A673 (cell line): ENCODE measurements around the gene CACNB1. TPM values are rescaled to one million over a fixed set of nuclear protein-coding genes. Genes with fewer than 3 reads are reported as not detected.

Source experiments
- Bru-seq: library from RNA; stranded (reverse); fragments of 400-500 nt; gene quantifications from one replicate; lab custom pipeline; 2021; lab: Mats Ljungman, UMichigan
- BruChase-seq, 2 experiments: library from RNA; stranded (reverse); fragments of 400-500 nt; gene quantifications; one replicate each; lab custom pipeline; 2021; lab: Mats Ljungman, UMichigan
- BruUV-seq: library from RNA; stranded (reverse); fragments of 400-500 nt; replicated peaks from 2 replicates; lab custom pipeline; 2021; lab: Mats Ljungman, UMichigan
- CTCF ChIA-PET: fragments of 300-600 bp; sonication (Branson Sonifier 250); formaldehyde crosslinking; loops from one replicate; lab custom pipeline; 2022; ENCODE audit warnings: antibody characterized with exemption; lab: Charles Lee
- POLR2A ChIA-PET: fragments of 300-600 bp; sonication (Branson Sonifier 250); formaldehyde crosslinking; loops from one replicate; lab custom pipeline; 2022; ENCODE audit warnings: antibody characterized with exemption; ENCODE audit not compliant: low non-redundant PET; lab: Charles Lee
- DNase-seq: peaks from one replicate; pipeline ENCODE4 v3.0.0-alpha.2; 2015; ENCODE audit warnings: low spot score
- H3K27ac ChIP-seq: fragments of 200-600 bp; sonication (generic); 2 replicates; pipeline ENCODE4 v1.5.1; 2016; ENCODE audit warnings: mixed run types, low read depth, mild to moderate bottlenecking, mixed read lengths, antibody characterized with exemption, low read length; ENCODE audit not compliant: poor library complexity, severe bottlenecking
- H3K27me3 ChIP-seq: fragments of 200-600 bp; sonication (generic); replicated peaks from 2 replicates; pipeline ENCODE4 v1.6.1; 2017; ENCODE audit warnings: mixed run types, low read depth, mild to moderate bottlenecking, mixed read lengths, antibody characterized with exemption, low read length; ENCODE audit not compliant: insufficient read depth, poor library complexity
- H3K36me3 ChIP-seq: fragments of 200-600 bp; sonication (generic); 2 replicates; pipeline ENCODE4 v1.6.1; 2016; ENCODE audit warnings: mixed run types, mild to moderate bottlenecking, mixed read lengths, antibody characterized with exemption, low read length; ENCODE audit not compliant: insufficient read depth, poor library complexity, severe bottlenecking
- H3K4me1 ChIP-seq: fragments of 200-600 bp; sonication (generic); 2 replicates; pipeline ENCODE4 v1.6.1; 2017; ENCODE audit warnings: mixed run types, mild to moderate bottlenecking, mixed read lengths, antibody characterized with exemption, low read length; ENCODE audit not compliant: insufficient read depth, poor library complexity, severe bottlenecking
- H3K4me3 ChIP-seq: fragments of 200-600 bp; sonication (generic); 2 replicates; pipeline ENCODE4 v1.5.1; 2016; ENCODE audit warnings: low read depth, mixed run types, mild to moderate bottlenecking, mixed read lengths, low read length; ENCODE audit not compliant: poor library complexity, severe bottlenecking
- H3K9me3 ChIP-seq: fragments of 200-600 bp; sonication (generic); 2 replicates; pipeline ENCODE4 v1.6.1; 2016; ENCODE audit warnings: mixed run types, low read depth, mild to moderate bottlenecking, mixed read lengths, antibody characterized with exemption, low read length; ENCODE audit not compliant: poor library complexity, severe bottlenecking
- EZH2 ChIP-seq: fragments of 200-600 bp; sonication (generic); IDR thresholded peaks from 2 replicates; pipeline ENCODE4 v1.6.1; 2017; ENCODE audit warnings: borderline replicate concordance, low read depth, mild to moderate bottlenecking, mixed read lengths, antibody characterized with exemption, low read length; ENCODE audit not compliant: poor library complexity, severe bottlenecking
- intact Hi-C: fragments of 100-400 bp; cut with micrococcal nuclease; formaldehyde crosslinking; loops from one replicate; pipeline ENCODE4 v1.10.0; 2022; ENCODE audit not compliant: unreplicated experiment
- long read RNA-seq: library from polyadenylated mRNA; stranded (forward); transcript quantifications from one replicate; pipeline ENCODE4 v2.0.0, GENCODE V29; 2022
- total RNA-seq: library from RNA; stranded (reverse); gene quantifications from 2 replicates; pipeline ENCODE4 v1.2.3, GENCODE V29; 2021
- TF ChIP-seq, protein P1 (sequence below): fragments of 300-800, 200-600 bp; sonication (generic); conservative IDR thresholded peaks from 2 replicates; pipeline ENCODE4 v1.5.1; 2017; ENCODE audit warnings: low read depth, mild to moderate bottlenecking, antibody characterized with exemption, low read length, moderate library complexity, mixed read lengths

The CACNB1 gene
- total RNA-seq (8.0 and 10.4 TPM in 2 replicates), Bru-seq, nascent RNA (percentile 41 among the genes with signal in this experiment), BruChase-seq, experiment 1, labeled RNA remaining after a 2-hour chase (percentile 53 among the genes with signal in this experiment), BruChase-seq, experiment 2, labeled RNA remaining after a 6-hour chase (percentile 49 among the genes with signal in this experiment)
- long read RNA-seq, partial matches to known transcripts = 1 of 6 reads
- long read RNA-seq, other reads (novel, unspliced or antisense) = 1 of 6 reads

DNA sequence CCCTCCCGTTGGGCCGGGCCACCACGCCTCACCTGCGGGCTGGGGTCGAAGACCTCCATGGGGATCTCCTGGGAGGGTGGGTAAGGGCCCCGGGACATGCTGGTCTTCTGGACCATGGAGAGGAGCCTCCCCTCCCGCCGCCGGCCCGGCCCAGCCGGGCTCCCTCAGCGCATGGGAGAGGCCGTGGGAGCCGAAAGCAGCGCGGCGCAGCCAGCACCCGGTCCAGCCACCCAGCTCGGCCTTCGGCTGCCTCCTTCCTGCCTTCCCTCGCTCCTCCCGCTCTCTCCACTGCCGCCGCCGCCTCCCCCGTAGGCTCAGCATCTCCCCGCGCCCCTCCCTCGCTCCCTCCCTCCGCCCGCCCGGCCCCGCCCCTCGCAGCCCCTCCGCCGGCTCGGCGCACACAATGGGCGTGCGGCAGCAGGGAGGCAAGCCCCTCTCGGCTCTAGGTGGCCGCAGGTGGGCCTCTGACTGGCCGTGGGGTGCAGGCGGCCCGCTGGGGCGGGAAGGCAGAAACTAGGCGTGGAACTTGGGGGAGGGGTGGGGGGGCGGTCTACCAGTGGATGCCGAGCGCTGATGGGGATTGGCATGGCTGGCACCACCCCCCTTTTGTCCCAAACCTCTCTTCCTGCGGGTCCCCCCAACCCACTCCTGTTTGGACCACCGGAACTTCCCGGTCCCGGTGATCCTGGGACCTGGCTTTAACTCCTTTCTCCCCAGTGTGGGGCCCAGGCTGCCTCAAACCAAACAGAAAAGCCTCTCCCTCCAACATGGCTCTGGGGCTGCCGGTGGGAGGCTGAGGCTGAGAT lies at the start of gene CACNB1:
TSS of gene CACNB1 (minus strand) at position 290 of the 806 bp plus-strand sequence. CDS start at position 116, 174 bp downstream.
- intact Hi-C loops = loop anchor here (5.0 kb wide), 1 partner anchor 40 kb away; no protein-coding TSS in a partner anchor
- BruUV-seq = no TSS peak
- TF ChIP-seq, protein P1, sequence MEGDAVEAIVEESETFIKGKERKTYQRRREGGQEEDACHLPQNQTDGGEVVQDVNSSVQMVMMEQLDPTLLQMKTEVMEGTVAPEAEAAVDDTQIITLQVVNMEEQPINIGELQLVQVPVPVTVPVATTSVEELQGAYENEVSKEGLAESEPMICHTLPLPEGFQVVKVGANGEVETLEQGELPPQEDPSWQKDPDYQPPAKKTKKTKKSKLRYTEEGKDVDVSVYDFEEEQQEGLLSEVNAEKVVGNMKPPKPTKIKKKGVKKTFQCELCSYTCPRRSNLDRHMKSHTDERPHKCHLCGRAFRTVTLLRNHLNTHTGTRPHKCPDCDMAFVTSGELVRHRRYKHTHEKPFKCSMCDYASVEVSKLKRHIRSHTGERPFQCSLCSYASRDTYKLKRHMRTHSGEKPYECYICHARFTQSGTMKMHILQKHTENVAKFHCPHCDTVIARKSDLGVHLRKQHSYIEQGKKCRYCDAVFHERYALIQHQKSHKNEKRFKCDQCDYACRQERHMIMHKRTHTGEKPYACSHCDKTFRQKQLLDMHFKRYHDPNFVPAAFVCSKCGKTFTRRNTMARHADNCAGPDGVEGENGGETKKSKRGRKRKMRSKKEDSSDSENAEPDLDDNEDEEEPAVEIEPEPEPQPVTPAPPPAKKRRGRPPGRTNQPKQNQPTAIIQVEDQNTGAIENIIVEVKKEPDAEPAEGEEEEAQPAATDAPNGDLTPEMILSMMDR = no peak
- TF ChIP-seq EZH2 = no peak
- Histone ChIP-seq H3K27me3 (no peaks in the 10 kb centered on the region), H3K4me3 (peak within 1 kb of the TSS; percentile 70), H3K36me3 (peaks cover 15% of the 10 kb centered on the region), H3K27ac (no peak within 1 kb of the TSS), H3K9me3 (no peaks in the 10 kb centered on the region), H3K4me1 (peaks cover 36% of the 10 kb centered on the region)
- CTCF ChIA-PET = no interaction called here
- POLR2A ChIA-PET = interaction anchor here (0.6 kb wide), 1 partner anchor 115 kb away, joined by 5 read pairs; no protein-coding TSS in a partner anchor
- peak; percentile 77 for DNase-seq

DNA sequence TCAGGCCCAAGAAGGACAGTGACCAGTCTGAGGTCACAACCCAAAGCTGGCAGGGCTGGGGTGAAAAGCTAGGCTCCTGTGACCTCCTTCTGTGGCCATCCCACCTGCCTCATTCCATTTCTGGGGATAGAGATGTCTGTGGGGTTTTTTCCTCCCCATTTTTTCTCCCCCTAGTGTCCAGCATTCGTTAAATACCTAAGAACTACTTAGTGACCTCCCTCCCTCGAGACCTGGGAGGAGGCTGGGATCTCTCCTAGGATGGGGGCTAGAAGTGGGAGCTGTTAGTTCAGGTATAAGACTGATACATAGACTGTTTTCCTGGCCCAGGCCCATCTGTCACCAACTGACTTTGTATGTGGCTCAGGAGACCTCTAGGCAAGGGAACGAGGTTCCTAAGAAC lies 48.8 kb upstream of the CACNB1 start:
- H3K27ac ChIP-seq = no peak overlapping the region
- BruUV-seq = no TSS peak
- H3K4me3 ChIP-seq = no peak overlapping the region
- no peaks in the 10 kb centered on the region for H3K36me3 ChIP-seq
- no peaks in the 10 kb centered on the region for H3K9me3 ChIP-seq
- intact Hi-C loops = no loop called here
- DNase-seq = no peak
- ChIA-PET POLR2A (no interaction called here), CTCF (interaction anchor here (0.6 to 3.2 kb wide), 2 partner anchors 38 to 427 kb away, joined by 4 to 40 read pairs; no protein-coding TSS in a partner anchor)
- peaks cover 10% of the 10 kb centered on the region for H3K4me1 ChIP-seq
- no peaks in the 10 kb centered on the region for H3K27me3 ChIP-seq
- TF ChIP-seq EZH2 = no peak
- TF ChIP-seq, protein P1 = no peak

DNA sequence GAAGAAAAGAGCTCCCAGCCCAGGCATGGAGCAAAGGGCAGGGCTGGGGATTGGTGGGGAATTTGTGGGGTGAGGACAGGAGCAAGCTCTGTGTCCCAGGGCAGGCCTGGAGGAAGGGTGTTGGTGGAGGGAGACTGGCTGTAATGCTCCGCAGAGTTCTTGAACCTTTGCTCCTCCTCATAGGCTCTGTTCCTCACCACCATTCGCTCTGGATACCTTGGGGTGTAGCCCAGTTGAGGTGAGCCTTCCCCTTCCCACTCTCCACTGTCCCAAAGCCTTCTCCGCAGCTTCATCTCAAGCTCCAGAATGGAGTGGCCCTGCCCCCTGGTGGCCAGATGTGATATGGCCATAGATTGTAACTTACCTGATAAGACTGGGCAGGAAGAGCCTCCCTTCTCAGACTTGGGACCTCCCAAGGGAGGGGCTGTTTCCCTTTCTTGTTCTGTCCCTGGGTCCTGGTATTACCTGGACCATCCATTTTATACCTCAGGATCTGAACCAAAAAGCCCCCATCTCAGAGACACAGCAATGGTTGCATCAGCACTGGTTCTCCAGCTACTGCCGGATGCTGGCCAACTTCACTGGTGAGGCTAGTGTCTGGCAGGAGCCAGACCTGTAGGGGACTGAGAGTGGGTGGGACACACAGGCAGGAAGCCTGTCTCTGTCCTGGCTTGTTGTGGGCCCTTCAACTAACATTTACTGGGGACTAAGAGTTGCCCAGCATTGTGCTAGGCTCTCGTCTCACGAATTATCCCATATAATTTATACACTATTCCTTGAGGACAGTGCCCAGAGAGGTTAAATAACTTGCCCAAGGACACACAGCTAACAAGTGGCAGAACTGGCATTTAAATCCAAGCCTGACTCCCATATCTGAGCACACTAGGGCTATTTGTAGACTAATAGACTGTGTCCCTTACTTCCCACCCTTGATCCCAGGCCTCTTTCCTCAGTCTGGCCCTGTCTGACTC lies 47.4 kb upstream of the CACNB1 start:
- CTCF ChIA-PET = interaction anchor here (0.5 to 3.2 kb wide), 10 partner anchors 9 to 377 kb away, joined by 3 to 40 read pairs (median 6); no protein-coding TSS in a partner anchor
- no peak overlapping the region for H3K27ac ChIP-seq
- DNase-seq = peak; percentile 80
- intact Hi-C loops = loop anchor here (1.0 to 5.0 kb wide), 3 partner anchors 38 to 263 kb away; partner anchors contain the start of gene PLXDC1
- no peaks in the 10 kb centered on the region for H3K36me3 ChIP-seq
- H3K27me3 ChIP-seq = no peaks in the 10 kb centered on the region
- no peaks in the 10 kb centered on the region for H3K9me3 ChIP-seq
- no peak overlapping the region for H3K4me3 ChIP-seq
- BruUV-seq = no TSS peak
- TF ChIP-seq, protein P1 = peak; percentile 77
- no peak for TF ChIP-seq EZH2
- POLR2A ChIA-PET = no interaction called here
- H3K4me1 ChIP-seq = peaks cover 10% of the 10 kb centered on the region
